ENCODE data around the gene SASS6.
"Not testable (repeated sequence)": the region's sequence is repeated elsewhere in the genome, so short reads cannot be mapped to it uniquely, and the experiment has no call there.

Gene SASS6

DNA sequence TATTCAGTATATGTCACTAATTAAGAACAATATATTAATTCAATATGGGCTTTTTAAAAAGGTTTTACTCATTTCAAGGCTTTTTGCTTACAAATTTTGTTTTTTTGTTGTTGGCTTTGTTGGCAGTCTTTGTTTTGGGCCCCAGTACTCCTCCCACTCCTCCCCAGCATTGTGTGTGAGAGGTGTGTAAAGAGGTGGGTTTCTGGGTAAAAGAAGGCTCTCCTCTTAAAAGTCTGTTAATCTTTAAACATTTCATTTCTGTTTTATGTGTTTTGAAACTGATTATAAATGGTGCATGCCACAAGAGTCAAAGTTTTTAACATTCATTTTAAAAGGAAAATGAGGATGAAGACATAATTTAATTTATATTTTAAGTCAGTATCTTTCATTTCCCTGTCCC lies 79.6 kb downstream of the SASS6 start:
- TF ChIP-seq, protein P1, sequence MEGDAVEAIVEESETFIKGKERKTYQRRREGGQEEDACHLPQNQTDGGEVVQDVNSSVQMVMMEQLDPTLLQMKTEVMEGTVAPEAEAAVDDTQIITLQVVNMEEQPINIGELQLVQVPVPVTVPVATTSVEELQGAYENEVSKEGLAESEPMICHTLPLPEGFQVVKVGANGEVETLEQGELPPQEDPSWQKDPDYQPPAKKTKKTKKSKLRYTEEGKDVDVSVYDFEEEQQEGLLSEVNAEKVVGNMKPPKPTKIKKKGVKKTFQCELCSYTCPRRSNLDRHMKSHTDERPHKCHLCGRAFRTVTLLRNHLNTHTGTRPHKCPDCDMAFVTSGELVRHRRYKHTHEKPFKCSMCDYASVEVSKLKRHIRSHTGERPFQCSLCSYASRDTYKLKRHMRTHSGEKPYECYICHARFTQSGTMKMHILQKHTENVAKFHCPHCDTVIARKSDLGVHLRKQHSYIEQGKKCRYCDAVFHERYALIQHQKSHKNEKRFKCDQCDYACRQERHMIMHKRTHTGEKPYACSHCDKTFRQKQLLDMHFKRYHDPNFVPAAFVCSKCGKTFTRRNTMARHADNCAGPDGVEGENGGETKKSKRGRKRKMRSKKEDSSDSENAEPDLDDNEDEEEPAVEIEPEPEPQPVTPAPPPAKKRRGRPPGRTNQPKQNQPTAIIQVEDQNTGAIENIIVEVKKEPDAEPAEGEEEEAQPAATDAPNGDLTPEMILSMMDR (IDR thresholded peaks at IDR 0.05; ENCODE audit: low read depth, low read length, missing control alignments): no peak
- no peak overlapping the region for H3K4me3 ChIP-seq (replicated peaks; ENCODE audit: low read depth, low read length)
- no peak for DNase-seq (ENCODE audit: extremely low read depth, low read depth)

DNA sequence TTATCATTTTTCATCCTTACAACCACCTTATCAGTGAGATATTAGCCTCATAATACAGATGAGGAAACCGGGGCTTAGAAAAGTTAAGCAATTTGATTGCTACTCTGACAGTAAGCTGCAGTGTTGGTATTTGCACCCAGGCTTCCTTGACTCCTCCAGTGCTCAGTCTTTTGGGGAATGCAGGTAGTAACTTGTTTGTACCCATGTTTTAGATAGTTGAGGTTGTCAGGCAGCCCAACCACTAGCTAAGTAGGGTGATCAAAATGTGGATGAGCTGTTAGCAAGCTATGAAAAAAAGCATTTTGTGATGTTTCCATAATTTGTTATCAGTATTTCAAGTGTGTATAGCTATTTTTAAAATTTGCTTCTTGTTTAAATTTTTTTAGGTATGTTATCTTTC lies 80.8 kb downstream of the SASS6 start:
- H3K4me3 ChIP-seq (replicated peaks; ENCODE audit: low read depth, low read length): no peak overlapping the region
- no peak for DNase-seq (ENCODE audit: extremely low read depth, low read depth)
- TF ChIP-seq, protein P1 (IDR thresholded peaks at IDR 0.05; ENCODE audit: low read depth, low read length, missing control alignments): no peak

DNA sequence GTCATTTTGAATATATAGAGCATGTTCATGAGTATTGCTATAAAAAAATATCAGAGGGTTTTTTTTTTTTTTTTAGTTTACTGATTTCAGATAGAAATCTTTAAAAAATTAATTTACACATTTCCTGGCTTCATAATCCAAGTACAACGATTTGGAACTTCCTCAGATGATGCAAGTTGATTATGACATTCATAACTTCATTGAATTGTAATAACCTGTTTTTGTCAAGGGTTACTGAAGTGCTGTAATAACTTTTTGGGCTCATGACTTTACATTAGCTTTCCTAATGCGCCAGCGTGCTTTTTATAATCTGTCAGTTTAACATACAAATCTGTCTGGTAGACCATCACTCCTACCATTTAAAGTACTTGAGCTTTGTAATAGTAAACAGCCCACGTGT lies 81.3 kb downstream of the SASS6 start:
- no peak for DNase-seq (ENCODE audit: extremely low read depth, low read depth)
- no peak overlapping the region for H3K4me3 ChIP-seq (replicated peaks; ENCODE audit: low read depth, low read length)
- TF ChIP-seq, protein P1 (IDR thresholded peaks at IDR 0.05; ENCODE audit: low read depth, low read length, missing control alignments): no peak

DNA sequence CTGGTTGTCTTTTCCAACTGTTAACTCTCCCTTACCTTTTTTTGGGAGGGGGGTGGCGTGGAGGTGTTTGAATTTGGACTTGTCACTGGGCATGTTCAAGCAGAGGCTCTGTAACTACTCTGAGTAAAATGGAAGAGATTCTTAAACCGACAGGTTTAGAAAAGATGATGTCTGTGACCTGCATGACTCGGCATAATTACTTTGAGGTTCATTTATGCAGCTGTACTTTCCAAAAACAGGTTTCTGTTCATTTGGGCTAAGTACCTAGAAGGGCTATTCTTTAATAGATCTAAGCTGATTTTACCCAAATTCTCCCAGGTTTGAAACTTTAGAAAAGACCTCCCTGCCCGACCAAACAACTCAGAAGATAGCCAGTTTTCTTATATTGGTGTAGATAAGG lies 82.6 kb downstream of the SASS6 start:
- DNase-seq (ENCODE audit: extremely low read depth, low read depth): no peak
- H3K4me3 ChIP-seq (replicated peaks; ENCODE audit: low read depth, low read length): no peak overlapping the region
- TF ChIP-seq, protein P1 (IDR thresholded peaks at IDR 0.05; ENCODE audit: low read depth, low read length, missing control alignments): no peak

DNA sequence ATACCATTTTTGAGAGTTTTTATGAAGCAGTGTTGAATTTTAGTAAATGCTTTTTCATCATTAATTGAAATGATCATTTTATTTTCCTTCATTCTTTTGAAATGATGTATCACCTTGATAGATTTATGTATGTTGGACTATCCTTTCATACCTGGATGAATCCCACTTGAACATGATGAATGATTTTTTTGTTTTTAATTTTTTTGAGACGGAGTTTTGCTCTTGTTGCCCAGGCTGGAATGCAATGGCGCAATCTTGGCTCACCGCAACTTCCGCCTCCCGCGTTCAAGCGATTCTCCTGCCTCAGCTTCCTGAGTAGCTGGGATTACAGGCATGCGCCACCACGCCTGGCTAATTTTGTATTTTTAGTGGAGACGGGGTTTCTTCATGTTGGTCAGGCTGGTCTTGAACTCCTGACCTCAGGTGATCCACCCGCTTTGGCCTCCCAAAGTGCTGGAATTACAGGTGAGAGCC lies 85.5 kb downstream of the SASS6 start:
- H3K4me3 ChIP-seq (replicated peaks; ENCODE audit: low read depth, low read length); DNase-seq (ENCODE audit: extremely low read depth, low read depth): not testable (repeated sequence)

DNA sequence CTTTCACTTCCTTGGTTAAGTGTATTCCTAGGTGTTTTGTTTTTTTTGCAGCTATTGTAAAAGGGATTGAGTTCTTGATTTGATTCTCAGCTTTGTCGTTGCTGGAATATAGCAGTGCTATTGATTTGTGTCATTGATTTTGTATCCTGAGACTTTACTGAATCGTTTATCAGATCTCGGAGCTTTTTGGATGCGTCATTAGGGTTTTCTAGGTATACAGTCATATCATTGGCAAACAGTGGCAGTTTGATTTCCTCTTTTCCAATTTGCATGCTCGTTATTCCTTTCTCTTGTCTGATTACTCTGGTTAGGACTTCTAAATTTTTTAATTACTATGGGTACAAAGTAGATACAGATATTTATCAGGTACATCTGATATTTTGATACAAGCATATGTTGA lies 87.5 kb downstream of the SASS6 start:
- DNase-seq (ENCODE audit: extremely low read depth, low read depth): no peak
- TF ChIP-seq, protein P1 (IDR thresholded peaks at IDR 0.05; ENCODE audit: low read depth, low read length, missing control alignments): no peak

DNA sequence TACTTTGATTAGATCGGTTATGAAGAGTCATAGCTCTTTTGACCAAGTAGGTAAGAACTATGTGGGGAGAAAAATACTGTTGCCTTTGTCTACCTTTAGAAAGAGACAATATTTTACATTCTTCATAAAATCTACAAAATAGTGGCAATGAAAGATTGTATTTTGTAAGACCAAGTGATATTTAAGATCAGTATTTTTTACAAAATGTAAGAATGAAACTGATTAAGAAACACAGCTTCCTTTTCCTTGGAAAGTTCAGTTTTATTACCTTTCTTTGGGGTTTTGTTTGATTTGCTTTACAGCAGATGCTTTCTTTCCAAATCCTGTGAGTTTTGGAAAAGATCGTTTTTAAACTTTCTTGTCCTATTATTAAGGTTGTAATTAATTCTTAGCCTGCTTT lies 93.1 kb downstream of the SASS6 start:
- H3K4me3 ChIP-seq (replicated peaks; ENCODE audit: low read depth, low read length): peak overlapping the region; percentile 66
- DNase-seq (ENCODE audit: extremely low read depth, low read depth): no peak
- TF ChIP-seq, protein P1 (IDR thresholded peaks at IDR 0.05; ENCODE audit: low read depth, low read length, missing control alignments): no peak

More for the DNA sequence above, 87.5 kb downstream of the SASS6 start:
- H3K4me3 ChIP-seq (replicated peaks; ENCODE audit: low read depth, low read length): no peak overlapping the region

All from HFF-Myc (cell line).